A549 (cell line): Measurements from ENCODE around the gene SNW1.

Experiments
- CEBPB ChIP-seq, 2 experiments: fragments of >200 bp in 1 of 2; sonication (Bioruptor Twin) in 1 of 2; formaldehyde crosslinking in 1 of 2; IDR thresholded peaks; 2 replicates each; pipeline ENCODE4 v1.6.1; 2012 to 2016
- CTCF ChIP-seq: fragments of >200 bp; sonication (Bioruptor Twin); formaldehyde crosslinking; IDR thresholded peaks from 3 replicates; pipeline ENCODE4 v1.5.1; 2016
- EHF ChIP-seq: fragments of 250-450 bp; sonication (Bioruptor Pico); IDR thresholded peaks from 2 replicates; pipeline ENCODE4 v1.5.0; 2020; ENCODE audit warnings: mild to moderate bottlenecking
- HDAC2 ChIP-seq: fragments of 200-600 bp; sonication (generic); IDR thresholded peaks from 2 replicates; pipeline ENCODE4 v1.6.1; 2016
- JUN ChIP-seq, 2 experiments: fragments of >200 bp; sonication (Bioruptor Twin); formaldehyde crosslinking; IDR thresholded peaks; 2 replicates in 1 of 2; 3 replicates in 1 of 2; pipeline ENCODE4 v1.6.1; 2016 to 2017
- POLR2A ChIP-seq: IDR thresholded peaks from 2 replicates; pipeline ENCODE4 v1.6.1; 2012; ENCODE audit warnings: mild to moderate bottlenecking, low read length
- SMC3 ChIP-seq: fragments of >200 bp; sonication (Bioruptor Twin); formaldehyde crosslinking; IDR thresholded peaks from 3 replicates; pipeline ENCODE4 v1.6.1; 2018; ENCODE audit warnings: inconsistent platforms
- TFCP2L1 ChIP-seq: fragments of 250-450 bp; sonication (Bioruptor Pico); IDR thresholded peaks from 2 replicates; pipeline ENCODE4 v1.5.0; 2021; ENCODE audit warnings: mild to moderate bottlenecking
- TF ChIP-seq, protein P1 (sequence below): fragments of >200 bp; sonication (Bioruptor Twin); formaldehyde crosslinking; IDR thresholded peaks from 3 replicates; pipeline ENCODE4 v1.6.1; 2016

- TF ChIP-seq CTCF (peak; percentile 51), TFCP2L1 (CRISPR knock-in tag) (no peak), POLR2A (no peak), SMC3 (peak; percentile 45; the same call in 1 of the 3 replicates), EHF (CRISPR knock-in tag) (no peak), CEBPB (IDR thresholded peaks at IDR 0.05) (peak; percentile 65 to 72; a peak in 3 of 4 replicates), JUN (IDR thresholded peaks at IDR 0.05) (no peak; a peak in 1 of 5 replicates), HDAC2 (no peak)
- TF ChIP-seq, protein P1, sequence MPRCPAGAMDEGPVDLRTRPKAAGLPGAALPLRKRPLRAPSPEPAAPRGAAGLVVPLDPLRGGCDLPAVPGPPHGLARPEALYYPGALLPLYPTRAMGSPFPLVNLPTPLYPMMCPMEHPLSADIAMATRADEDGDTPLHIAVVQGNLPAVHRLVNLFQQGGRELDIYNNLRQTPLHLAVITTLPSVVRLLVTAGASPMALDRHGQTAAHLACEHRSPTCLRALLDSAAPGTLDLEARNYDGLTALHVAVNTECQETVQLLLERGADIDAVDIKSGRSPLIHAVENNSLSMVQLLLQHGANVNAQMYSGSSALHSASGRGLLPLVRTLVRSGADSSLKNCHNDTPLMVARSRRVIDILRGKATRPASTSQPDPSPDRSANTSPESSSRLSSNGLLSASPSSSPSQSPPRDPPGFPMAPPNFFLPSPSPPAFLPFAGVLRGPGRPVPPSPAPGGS, result no peak
These were observed 412 bp upstream of the SNW1 start for GRCh38 chr14:77761205-77761931.
